Right renal pelvis (tissue), 4 donors: ENCODE data around the gene MRGPRG. TPM values are rescaled to one million over a fixed set of nuclear protein-coding genes. Genes with fewer than 3 reads are reported as not detected.

Source experiments
- DNase-seq, 4 donors: peaks; one replicate each; pipeline ENCODE4 v3.0.0-alpha.2; 2013; ENCODE audit warnings: low read depth in 4 of 4, low spot score in 3 of 4, missing footprints in 1 of 4
- polyA plus RNA-seq, 4 donors: library from polyadenylated mRNA; unstranded; fragments of 120-200 nt; gene quantifications; one replicate each; pipeline ENCODE4 v1.2.1, GENCODE V29; 2013; ENCODE audit not compliant: insufficient read length in 4 of 4

MRGPRG gene
- polyA plus RNA-seq, 4 donors = not detected

DNA sequence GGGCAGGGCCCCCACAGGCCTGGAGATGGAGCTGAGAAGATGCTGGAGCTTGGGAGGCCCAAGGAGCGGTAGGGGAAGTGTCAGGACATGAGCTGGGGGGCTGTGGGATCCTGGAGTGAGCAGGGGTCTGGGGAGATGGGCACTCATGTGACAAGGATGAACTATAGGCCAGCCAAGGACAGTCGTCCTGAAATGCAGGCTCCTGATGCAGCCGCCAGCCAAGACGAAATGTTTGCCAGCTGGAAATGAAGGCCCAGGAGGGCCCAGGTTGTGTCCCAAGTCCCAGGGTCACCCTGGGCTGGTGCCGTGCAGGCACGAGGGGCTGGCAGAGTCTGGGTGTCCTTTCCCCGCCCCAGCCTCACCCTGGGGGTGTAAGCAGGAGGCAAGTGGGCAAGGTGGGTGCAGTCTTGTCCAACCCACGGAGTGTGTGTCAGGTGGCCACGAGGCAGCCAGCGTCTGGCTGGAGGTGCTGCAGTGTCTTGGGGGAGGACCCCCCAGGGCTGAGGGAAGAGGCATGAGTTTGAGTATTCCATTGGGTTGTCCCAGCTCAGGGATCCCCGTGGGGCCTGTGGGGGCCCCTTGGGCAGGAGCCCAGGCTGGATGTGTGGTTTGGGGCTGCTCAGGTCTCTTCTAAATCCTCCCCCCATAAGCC is 21.4 kb downstream of the MRGPRG start:
- DNase-seq = no peak

DNA sequence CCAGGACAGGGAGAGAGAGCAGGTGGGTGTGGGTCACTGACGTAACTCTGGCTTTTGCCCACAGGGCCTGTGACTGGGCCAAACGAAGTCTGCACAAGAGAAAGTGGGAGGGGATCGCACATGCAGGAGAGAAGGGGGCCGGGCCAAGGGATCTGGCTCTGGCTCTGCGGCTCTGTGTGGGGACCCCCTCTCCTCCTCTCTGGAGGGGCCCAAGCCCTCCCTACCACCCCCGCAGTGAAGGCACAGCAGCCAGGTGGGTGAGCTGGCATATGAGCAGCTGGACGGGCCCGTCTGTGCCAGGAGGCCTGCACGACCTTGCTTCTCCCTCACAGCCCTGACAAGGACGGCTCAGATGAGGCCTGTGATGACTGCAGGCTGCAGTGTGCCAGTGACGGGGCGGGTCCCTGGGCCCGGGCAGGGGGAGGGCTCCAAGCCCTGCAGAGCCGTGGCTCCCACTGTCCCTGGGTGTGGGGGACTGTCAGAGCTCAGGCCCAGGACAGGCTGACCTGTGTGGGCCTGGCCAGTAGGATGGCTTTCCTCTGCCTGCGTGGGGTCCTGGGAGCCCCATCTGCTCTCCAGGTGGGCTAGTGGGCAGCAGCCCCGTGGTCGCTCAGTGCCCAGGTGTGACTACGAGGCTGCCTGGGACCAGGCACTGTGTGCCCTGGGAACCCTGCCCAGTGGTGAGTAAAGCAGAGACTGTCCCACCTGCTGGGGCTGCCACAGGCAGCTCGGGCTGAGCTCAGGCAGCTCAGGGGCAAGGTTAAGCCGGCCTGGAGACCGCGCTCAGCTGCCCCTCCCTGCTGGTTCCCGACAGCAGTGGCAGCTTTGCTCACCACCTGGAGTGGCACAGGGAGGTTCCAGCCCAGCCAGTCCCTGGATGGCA is 22.2 kb downstream of the MRGPRG start:
- DNase-seq = no peak

DNA sequence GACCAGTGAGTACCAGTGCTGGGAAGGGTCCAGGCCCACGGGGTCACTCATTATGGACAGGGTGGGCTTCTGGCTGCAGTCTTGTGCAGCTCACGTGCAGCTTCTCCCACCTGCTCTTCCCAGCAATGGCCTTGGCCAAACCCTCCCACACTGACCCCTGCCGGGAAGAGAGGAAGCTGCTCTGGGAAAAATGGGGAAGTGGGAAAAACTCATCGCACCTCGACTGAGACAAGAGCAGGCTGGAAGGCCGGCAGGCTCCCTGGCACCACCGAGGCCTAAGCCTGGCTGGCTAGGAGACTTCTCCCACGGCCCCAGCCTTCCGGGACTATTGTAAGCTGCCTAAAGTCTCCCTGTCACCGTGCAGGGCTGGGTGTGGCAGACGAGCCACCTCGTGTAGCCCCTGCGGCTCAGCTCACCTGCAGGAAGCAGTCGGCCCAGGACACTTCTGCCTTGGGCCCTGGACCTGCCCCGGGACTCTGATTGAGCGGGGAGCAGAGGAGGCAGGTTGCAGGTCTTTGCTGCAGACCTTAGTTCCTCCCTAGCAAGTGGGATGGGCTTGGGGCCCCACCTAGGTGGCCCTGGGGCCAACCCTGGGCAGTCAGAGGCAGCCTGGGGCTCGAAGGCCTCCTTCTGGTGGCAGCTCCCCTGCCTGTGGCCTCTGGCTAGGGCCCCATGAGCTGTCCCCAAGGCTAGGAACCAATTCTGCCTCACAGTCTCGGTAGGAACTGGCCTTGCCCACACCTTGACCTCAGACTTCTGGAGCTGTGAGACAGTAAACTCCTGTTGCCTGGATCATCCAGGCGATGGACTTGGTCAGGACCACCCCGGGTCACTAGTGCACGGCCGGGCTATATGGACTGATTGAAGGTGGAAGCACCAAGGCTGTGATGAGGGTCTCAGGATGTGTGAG is 23.1 kb downstream of the MRGPRG start:
- DNase-seq = peak in 1 of 4 donors; percentile 24

DNA sequence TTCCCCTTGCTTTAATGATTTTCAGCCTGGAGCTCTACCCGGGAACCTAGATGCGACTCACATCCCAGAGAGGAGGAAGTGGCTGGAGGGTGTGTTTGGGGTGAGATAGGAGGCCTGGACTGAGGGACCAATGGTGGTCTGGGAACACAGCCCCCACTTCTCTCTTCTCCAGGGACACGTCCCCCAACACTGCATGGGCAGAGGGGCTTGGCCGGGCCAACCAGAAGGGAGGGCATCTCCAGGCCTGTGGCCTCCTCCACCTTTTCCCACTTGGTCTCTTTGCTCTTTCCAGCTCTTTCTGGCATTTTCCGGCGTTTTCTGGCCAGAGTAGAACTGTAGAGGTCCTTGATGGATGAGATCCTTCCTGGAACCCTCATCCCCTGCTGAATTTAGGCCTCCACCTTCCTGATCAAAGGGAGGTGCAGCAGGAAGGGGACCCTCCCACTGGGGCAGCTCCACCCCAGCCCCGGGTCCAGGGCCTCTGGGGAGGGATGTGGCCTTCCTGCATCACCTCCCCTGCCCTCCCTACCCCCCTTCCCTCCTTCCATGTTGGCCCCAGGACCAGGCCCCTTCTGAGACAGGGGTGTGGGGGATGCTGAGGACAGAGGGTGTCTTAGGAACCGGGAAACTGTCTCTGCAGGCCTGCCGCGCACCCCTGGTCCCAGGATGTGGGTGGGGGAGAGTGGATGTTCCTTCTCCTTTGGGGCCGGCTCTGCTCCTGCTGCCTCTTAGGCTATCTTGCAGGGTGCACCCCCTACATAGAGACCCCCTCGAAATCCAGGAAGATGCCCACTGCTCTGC is 24.4 kb downstream of the MRGPRG start:
- DNase-seq = no peak

DNA sequence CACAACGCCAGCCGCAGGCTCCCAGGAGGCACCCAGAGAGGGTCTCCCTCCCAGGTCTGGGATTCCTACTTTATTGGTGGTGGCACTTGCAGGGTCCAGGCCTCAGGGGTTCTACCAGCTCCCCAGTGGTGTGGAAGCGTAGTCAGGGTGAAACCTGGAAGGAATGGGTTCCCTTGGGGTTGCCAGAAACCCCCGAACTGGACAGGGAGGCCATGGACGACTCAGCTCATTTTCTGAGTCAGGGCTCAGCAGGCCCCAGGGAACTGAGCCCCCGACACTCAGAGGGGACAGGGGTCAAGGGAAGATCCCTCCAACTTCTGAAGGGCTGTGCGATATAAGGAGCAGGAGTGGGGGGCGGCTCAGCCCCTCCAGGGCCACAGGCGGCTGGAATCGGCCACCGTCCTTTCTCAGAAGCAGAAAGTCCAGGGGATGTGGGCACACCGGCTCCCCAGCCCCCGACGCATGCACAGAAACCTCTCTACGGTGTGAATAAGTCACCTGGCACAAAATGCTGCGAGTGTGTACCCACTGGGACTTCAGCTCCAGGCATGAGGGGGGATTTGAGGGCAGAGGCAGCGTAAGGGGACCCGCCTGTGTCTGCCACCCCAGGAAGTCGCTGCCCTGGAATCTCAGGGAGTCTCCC is 25.1 kb downstream of the MRGPRG start:
- no peak for DNase-seq

DNA sequence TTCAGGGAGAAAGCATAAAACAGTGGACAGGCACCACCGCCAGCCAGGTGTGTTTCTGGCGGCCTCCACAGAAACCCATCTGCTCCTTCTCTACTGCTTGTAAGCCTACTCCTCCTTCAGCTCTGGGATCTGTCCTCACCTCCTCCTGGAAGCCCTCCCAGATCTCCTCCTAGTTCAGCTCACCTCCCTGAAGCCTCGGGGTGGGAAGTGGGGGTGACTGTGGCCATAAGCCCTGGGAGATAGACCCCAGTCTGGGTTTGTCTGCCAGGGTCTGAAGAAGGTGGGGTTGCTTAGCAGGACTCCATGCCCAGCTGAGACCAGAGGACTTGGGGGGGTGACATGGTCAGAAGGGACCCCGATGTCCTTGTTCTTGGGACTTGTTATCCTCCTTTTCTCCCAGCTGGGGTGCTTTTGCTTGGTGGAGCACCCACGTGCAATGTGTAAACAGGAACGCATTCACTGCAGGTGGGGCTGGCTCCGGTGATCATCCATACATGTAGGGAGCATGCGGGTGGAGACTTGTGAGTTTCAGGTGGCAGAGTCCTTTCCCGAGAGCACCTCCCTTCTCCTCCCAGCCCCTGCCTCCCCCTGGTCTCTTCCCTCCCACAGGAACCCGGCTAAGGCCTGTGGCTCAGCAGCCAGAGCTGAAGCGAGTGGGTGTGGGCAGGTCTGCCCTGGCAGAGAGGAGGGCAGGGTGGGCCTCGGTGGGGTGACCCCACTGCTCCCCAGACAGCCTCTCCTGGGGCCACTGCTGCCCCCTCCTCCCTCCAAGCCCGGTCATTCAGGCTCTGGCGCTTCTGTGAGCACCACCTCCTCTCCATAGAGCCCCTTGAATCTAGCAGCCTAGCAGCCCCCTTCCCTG is 25.9 kb downstream of the MRGPRG start:
- DNase-seq = no peak

DNA sequence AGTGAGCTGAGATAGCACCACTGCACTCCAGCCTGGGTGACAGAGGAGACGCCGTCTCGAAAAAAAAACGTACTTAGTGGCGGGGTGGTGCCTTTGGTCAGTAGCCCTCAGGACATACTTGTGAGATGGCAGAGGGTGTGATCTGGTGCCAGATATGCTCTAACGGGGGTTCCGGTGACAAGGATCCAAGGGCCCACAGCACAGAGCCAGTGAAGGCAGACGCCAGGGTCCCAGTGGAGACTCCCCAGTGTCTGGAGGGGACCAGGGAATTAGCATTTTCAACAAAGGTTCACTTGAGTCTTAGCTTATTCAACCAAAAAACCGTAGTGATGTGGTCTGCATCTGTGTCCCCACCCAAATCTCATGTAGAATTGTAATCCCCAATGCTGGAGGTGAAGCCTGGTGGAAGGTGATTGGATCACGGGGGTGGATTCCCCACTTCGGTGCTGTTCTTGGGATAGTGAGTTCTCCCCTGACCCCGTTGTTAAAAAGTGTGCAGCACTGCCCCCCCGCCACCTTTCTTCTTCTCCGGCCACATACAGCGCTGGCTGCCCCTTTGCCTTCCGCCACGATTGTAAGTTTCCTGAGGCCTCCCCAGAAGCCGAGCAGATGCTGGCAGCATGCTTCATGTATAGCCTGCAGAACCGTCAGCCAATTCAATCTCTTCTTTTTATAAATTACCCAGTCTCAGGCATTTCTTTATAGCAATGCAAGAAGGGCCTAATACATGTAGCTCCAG is 26.9 kb downstream of the MRGPRG start:
- no peak for DNase-seq

DNA sequence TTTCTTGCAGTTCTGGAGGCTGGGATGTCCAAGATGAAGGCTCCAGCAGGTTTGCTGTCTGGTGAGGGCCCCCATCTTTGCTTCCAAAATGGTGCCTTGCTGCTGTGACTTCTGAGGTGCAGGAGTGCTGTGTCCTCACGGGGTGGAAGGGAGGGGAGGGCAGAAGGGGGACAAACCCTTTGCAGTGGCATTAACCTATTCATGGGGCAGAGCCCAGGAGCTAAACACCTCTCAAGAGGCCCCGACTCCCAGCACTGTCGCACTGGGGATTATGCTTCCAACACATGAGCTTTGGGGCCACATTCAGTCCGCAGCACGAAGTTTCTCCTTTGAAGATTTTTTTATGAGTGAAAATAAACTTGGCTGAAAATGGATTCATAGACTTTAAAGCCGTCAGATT is 28.0 kb downstream of the MRGPRG start:
- DNase-seq = no peak

DNA sequence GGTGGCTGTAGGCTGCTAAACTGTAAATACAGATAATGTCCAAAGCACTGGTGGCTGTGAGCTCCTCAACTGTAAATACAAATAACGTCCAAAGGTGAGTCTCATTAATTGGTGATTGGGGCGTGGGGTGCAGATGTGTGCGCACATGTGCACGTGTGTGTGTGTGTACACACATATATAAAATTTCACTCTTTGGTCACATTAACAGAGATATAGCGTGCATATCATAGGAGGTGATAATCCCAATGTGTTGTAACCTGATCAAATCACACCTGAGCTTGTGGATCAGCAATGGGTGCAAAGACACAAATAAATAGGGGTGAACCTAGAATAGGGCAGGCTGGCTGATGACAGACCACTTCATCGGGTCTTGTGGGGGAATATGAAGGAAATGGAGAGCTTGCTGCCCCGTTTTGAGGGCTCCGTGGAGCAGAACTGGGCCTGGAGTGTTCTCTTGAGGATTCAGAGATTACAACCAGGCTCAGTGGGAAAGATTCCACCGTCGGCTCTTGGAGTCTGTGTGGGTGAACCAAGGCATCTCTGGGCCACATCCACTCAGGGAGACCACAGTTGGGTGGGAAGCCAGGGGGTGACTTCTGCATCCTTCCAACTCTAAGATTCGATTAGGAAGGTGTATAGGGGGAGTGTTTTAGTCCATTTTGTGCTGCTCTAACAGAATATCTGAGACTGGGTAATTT is 28.6 kb downstream of the MRGPRG start:
- no peak for DNase-seq

DNA sequence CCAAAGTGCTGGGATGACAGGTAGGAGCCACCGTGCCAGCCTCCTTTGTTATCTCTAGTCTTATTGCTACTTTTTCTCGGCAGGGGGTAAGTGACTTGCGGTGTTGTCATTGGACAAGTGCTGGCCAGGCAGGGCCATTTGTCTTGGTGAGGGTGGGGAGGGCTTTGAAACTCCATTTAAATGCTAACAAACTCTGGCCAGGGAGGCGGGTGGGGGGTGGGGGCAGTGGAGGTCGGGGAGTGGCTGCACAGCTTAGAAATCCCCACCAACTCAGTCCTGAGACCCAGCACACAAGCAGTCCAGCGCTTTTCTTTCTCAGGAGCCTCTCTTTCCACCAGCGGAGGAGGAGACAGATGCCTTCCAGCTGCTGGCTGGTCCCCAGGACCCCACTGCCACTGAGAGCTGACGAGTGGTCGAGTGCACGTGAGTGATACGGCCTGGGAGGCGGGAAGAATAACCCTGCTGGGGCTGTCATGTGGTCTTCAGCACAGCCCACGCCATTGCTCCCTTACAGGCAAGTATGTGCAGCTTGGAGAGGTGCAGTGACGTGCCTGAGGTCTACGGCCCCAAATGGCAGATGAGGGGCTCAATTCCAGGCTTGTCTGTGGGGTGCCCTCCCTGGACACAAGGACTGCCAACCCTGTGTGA is 29.3 kb downstream of the MRGPRG start:
- no peak for DNase-seq

DNA sequence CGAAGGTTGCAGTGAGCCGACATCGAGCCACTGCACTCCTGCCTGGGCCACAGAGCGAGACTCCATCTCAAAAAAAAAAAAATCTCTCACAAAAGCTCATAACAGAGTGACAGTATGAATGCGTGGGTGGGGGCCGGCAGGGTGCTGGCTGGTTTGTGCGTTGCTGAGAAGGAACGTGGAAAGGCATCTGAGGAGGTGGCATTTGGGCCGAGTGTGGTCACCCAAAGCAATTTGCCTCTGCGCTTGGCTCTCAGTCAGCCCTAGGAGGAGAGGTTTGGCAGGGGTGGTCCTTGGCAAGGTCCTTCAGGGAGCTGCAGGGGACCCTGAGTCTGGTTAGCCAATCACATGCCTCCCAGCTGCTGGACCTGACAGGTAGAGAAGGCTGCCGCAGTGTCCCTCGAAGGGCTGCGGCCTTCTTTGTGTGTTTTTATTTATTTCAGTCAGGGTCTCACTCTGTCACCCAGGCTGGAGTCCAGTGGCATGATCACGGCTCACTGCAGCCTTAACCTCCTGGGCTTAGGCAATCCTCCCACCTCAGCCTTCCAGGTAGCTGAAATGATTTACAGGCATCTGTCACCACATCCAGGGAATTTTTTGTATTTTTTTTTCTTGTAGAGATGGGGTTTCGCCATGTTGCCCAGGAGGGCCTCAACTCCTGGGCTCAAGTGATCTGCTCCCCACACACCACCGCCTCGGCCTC is 30.0 kb downstream of the MRGPRG start:
- DNase-seq = no peak

DNA sequence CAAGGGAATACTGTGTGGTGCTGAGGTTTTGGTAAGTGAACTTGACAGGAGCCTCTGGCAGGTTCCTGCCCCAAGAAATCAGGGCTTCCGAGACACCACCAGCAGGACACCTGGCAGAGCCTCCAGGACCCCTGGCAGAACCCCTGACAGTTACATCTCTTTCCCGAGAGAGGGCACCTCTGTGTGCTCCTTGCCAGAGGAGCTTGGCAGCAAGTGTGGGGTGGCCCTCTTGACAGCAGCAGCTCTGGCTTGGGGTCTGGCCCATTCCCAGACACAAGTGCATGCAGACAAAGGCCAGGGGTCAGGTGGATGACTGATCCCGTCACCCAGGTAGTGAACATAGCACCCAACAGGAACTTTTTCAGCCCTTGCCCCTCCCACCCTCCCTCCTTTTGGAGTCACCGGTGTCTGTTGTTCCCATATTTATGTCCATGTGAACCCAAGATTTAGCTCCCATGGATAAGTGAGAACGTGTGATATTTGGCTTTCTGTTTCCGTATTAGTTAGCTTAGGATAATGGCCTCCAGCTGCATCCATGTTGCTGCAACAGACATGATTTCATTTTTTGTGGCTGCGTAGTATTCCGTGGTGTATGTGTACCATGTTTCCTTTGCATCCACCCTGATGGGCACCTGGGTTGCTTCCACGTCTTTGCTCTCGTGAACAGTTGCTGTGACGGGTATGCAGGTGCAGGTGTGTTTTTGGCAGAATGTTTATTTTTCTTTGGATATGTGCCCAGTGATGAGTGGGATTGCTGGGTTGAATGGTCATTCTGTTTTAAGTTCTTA is 32.3 kb downstream of the MRGPRG start:
- DNase-seq = no peak

DNA sequence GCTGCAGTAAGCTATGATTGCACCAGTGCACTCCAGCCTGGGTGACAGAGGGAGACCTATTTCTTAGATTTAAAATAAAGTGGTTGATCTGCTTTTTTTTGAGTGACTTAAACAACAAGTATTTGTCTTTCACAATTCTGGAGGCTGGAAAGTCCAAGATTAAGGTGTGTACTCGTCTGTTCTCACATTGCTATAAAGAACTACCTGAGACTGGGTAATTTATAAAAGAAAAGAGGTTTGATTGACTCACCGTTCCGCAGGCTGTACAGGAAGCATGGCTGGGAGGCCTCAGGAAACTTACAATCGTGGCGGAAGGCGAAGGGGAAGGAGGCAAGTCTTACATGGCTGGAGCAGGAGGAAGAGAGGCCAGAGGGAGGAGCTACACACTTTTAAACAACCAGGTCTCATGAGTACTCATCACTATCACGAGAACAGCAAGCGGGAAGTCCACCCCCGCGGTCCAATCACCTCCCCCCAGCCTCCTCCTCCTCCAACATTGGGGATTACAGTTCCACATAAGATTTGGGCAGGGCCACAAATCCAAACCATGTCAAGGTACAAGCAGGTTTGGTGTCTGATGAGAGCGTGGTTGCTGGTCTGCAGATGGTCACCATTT is 33.8 kb downstream of the MRGPRG start:
- DNase-seq = no peak

DNA sequence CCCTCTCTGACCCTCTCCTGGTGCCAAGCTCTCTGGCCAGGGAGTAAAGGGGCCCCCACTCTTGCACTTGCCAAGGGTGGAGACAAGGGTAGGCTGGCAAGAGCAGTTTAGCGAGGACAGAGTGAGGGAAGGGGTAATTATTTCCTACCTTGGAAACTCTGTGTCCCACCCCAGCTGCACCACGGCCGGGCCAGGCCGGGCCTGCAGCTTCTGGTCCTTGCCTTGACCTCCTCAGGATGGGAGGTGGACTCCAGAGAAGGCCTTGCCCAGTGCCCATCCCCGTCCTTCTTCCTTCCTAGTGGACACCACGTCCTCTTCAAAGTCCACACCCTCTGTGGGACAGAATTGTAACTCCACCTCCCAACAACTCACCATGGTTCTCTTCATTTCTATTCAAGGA is 35.1 kb downstream of the MRGPRG start:
- no peak for DNase-seq

DNA sequence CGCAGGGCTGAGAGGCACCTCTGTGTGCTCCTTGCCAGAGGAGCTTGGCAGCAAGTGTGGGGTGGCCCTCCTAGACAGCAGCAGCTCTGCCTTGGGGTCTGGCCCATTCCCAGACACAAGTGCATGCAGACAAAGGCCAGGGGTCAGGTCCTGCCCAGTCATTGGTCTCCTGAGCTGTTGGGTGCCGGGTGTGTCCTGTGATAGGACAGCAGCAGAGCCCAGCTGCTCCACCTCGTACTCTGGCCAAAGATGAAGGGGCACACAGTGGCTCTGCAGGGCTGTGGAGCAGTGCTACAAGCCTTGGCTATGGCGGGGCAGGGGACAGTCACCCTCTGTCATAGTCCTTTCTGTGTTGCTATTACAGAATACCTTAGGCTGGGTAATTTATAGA is 36.2 kb downstream of the MRGPRG start:
- no peak for DNase-seq
